Ishikawa (cell line): ENCODE data around the gene GOLGA1.

Source experiments
- CEBPB ChIP-seq: IDR thresholded peaks from 2 replicates; pipeline ENCODE4 v1.6.1; 2012
- CREB1 ChIP-seq: IDR thresholded peaks from 2 replicates; pipeline ENCODE4 v1.6.1; 2012; ENCODE audit warnings: low read depth
- EGR1 ChIP-seq: IDR thresholded peaks from 2 replicates; pipeline ENCODE4 v1.6.1; 2012
- EP300 ChIP-seq: IDR thresholded peaks from 2 replicates; pipeline ENCODE4 v1.6.1; 2012; ENCODE audit warnings: borderline replicate concordance
- FOXM1 ChIP-seq: IDR thresholded peaks from 2 replicates; pipeline ENCODE4 v1.6.1; 2012; ENCODE audit warnings: low read depth, borderline replicate concordance
- MAX ChIP-seq: IDR thresholded peaks from 2 replicates; pipeline ENCODE4 v1.6.1; 2012
- NFIC ChIP-seq: IDR thresholded peaks from 2 replicates; pipeline ENCODE4 v1.6.1; 2012
- RAD21 ChIP-seq: IDR thresholded peaks from 2 replicates; pipeline ENCODE4 v1.6.1; 2012; ENCODE audit warnings: low read depth
- REST ChIP-seq: IDR thresholded peaks from 2 replicates; pipeline ENCODE4 v1.6.1; 2012; ENCODE audit warnings: low read depth, mild to moderate bottlenecking
- TAF1 ChIP-seq: IDR thresholded peaks from 2 replicates; pipeline ENCODE4 v1.6.1; 2012; ENCODE audit warnings: low read depth, mild to moderate bottlenecking
- TCF12 ChIP-seq: IDR thresholded peaks from 2 replicates; pipeline ENCODE4 v1.6.1; 2012; ENCODE audit warnings: low read depth
- TEAD4 ChIP-seq: IDR thresholded peaks from 2 replicates; pipeline ENCODE4 v1.6.1; 2012
- USF1 ChIP-seq: IDR thresholded peaks from 2 replicates; pipeline ENCODE4 v1.6.1; 2012
- YY1 ChIP-seq: IDR thresholded peaks from 2 replicates; pipeline ENCODE4 v1.6.1; 2012; ENCODE audit warnings: low read depth
- ZBTB7A ChIP-seq: IDR thresholded peaks from 2 replicates; pipeline ENCODE4 v1.6.1; 2012; ENCODE audit warnings: low read depth

GOLGA1 gene

GRCh38 chr9:124852829-124853531, 87.9 kb downstream of the GOLGA1 start, which contains the start of gene WDR38:
WDR38 (plus strand) TSS chr9:124853460; CDS start chr9:124853532, 72 bp downstream.
- TF ChIP-seq REST = no peak
- peak; percentile 17; the same call in 1 of the 2 replicates for TF ChIP-seq EGR1
- TF ChIP-seq TAF1 = no peak
- TF ChIP-seq FOXM1 = no peak
- no peak for TF ChIP-seq USF1
- no peak for TF ChIP-seq CREB1
- no peak for TF ChIP-seq ZBTB7A
- peak; percentile 17 for TF ChIP-seq YY1
- TF ChIP-seq CEBPB = no peak
- TF ChIP-seq TEAD4 = no peak
- TF ChIP-seq TCF12 = no peak; the same call in 1 of the 2 replicates
- TF ChIP-seq RAD21 = peak; percentile 81
- peak; percentile 73; the same call in 1 of the 2 replicates for TF ChIP-seq MAX

GRCh38 chr9:124852121-124852828, 88.6 kb downstream of the GOLGA1 start:
- TF ChIP-seq CEBPB (no peak), EP300 (no peak), EGR1 (no peak), TCF12 (no peak), MAX (no peak), CREB1 (no peak), USF1 (no peak), ZBTB7A (no peak)

- no peak for TF ChIP-seq ZBTB7A
- TF ChIP-seq USF1 = no peak
- no peak for TF ChIP-seq TCF12
- peak; percentile 33; the same call in 1 of the 2 replicates for TF ChIP-seq NFIC
- TF ChIP-seq TEAD4 = no peak
Observed at GRCh38 chr9:124849801-124850200, 91.1 kb downstream of the GOLGA1 start.

GRCh38 chr9:124846969-124847368, 93.9 kb downstream of the GOLGA1 start:
- no peak for TF ChIP-seq FOXM1
- no peak for TF ChIP-seq RAD21
- no peak for TF ChIP-seq EGR1
- no peak for TF ChIP-seq CREB1
- no peak for TF ChIP-seq YY1
- no peak for TF ChIP-seq TCF12
- no peak for TF ChIP-seq EP300
- no peak for TF ChIP-seq CEBPB
- TF ChIP-seq TAF1 = no peak
- no peak for TF ChIP-seq USF1
- no peak for TF ChIP-seq NFIC
- TF ChIP-seq REST = no peak

- TF ChIP-seq YY1 (no peak), USF1 (no peak), TCF12 (no peak), CREB1 (no peak), EGR1 (no peak), ZBTB7A (no peak), NFIC (no peak), TAF1 (no peak), FOXM1 (no peak), EP300 (no peak), MAX (no peak), CEBPB (no peak), REST (no peak), TEAD4 (no peak), RAD21 (no peak)
Observed at GRCh38 chr9:124844291-124844690, 96.6 kb downstream of the GOLGA1 start.
